ENCODE measurements around the gene GCK.

GCK gene

GRCh38 chr7:44189286-44189992 lies at the start of gene GCK:
GCK (minus strand) TSS chr7:44189439; CDS start chr7:44188953, 486 bp downstream.
- DNase-seq (ENCODE audit: low spot score) = no peak

- DNase-seq (ENCODE audit: low spot score) = no peak
Measured at GRCh38 chr7:44238116-44238695, 49.0 kb upstream of the GCK start.

DNA sequence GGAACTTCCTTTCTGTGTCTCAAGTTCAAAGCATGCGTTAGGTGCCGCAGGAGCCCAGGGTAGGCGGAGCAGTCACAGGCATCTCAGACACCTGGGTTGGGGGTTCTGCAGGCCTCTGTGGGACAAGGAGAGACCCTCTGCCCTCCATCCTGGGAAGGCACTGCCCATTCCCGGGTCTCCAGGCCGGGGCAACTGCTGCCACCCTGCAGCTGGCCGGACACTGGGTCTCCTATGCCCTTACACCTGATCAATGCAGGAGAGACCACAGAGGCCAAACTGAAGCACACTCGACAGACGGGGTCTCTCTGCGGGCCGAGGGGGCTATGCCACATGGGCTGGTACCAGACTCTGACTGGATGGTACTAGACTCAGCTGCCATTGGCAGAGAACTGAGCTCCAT lies 48.5 kb upstream of the GCK start:
- no peak for DNase-seq (ENCODE audit: low spot score)

DNA sequence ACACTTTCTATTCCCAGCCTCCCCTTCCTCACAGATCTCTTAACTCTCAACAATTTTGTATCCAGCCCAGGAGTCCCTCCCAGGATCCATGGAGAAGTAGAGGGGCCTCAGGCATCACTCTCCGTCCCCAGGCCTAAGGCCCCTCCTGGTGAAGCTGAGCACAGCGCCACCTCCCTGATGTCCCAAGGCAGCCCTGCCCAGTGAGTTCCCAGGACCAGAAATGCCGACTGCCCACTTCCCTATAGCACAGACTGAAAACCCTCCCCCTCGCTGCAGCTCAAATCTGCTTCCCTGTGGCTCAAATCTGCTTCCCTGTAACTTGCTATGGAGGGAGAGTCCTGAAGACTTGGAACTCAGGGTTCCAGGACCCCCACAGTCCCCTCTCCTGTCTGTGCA lies 47.1 kb upstream of the GCK start:
- DNase-seq (ENCODE audit: low spot score) = no peak

- no peak for DNase-seq (ENCODE audit: low spot score)
Measured at GRCh38 chr7:44235582-44236332, 46.5 kb upstream of the GCK start.

GRCh38 chr7:44235066-44235465 lies 45.8 kb upstream of the GCK start:
- DNase-seq (ENCODE audit: low spot score) = no peak

DNA sequence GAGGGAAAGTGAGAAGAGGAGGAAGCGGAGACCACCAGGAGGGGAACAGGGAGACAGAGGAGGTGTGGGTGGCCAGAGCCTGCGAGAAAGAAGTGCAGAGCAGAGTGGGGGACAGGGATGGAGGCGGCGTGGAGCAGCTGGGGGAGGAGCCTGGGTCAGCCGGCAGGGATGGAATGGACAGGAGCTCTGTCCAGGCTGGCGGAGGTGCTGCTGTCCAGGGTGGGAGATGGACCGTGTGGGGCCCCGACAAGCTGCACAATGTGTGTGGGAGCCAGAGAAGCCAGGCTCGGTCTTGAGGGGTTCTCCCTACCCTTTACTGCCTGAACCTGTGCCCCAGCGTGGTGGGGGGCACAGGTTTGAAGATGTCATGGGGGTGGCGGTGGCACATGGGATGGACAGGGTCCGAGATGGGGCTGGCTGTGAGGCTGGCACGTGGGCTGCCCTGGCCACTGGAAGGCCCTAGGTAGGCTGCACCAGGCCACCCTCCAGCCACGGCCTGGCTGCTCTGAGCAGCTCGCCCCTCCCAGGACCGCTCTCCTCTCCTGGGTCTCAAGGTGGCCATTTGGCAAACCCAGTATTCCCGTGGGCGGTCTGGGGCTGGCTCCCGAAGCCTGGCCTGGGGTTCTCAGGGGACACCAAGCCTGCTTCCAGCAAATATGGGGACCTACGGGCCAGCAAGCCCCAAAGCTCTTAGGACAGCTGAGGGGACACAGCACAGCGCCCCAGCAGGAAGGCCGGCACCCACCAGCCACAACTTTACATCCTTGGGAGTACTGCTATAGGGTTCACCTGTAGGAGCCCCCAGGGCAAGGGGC lies 43.9 kb upstream of the GCK start:
- no peak for DNase-seq (ENCODE audit: low spot score)

GRCh38 chr7:44232396-44232795 lies 43.2 kb upstream of the GCK start:
- DNase-seq (ENCODE audit: low spot score) = no peak

GRCh38 chr7:44231088-44231487 lies 41.8 kb upstream of the GCK start:
- no peak for DNase-seq (ENCODE audit: low spot score)

DNA sequence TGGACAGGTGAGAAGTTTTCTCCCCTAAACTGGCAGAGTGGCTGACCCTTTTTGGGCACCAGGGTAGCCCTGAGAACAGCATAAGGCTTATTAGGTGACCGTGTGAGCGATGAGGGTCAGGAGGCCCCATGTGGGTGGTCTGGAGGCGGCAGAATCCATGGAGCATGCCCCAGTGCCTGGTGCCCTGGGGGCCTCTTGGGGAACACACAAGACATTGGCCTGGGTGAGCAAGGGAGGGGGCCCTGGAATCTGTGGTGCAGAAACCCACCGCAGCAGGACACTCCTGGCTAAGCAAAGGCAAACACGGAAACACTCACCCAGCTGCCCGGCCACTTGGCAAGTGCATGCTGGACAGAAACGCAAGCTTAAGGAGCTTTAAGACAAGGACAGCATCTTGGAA lies 41.0 kb upstream of the GCK start:
- no peak for DNase-seq (ENCODE audit: low spot score)

DNA sequence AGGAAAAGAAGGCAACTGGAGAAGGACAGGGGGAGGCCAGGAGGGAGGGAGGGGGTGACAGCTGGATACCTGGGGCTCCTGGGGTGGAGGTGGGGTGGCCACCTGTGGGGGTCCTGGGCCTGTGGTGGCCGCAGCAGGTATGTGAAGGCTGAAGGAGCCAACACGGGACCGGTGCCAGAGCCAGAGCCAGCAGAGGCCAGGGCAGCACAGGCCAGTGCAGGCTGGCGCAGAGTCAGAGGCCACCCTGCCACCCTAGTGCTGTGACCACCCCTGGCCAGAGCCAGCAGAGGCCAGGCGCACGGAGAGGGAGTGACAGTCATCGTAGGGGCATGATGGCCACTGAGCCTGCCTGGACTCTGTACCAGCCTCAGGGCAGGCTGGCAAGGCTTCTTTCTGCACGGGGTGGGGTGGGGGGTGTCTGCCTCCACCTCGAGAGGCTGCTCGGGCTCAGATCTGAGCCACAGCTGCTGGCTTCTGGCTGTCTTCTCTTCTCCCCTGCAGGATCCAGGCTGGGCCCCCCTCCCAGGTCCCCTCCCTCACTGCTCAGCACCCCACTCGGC lies 40.4 kb upstream of the GCK start:
- no peak for DNase-seq (ENCODE audit: low spot score)

DNA sequence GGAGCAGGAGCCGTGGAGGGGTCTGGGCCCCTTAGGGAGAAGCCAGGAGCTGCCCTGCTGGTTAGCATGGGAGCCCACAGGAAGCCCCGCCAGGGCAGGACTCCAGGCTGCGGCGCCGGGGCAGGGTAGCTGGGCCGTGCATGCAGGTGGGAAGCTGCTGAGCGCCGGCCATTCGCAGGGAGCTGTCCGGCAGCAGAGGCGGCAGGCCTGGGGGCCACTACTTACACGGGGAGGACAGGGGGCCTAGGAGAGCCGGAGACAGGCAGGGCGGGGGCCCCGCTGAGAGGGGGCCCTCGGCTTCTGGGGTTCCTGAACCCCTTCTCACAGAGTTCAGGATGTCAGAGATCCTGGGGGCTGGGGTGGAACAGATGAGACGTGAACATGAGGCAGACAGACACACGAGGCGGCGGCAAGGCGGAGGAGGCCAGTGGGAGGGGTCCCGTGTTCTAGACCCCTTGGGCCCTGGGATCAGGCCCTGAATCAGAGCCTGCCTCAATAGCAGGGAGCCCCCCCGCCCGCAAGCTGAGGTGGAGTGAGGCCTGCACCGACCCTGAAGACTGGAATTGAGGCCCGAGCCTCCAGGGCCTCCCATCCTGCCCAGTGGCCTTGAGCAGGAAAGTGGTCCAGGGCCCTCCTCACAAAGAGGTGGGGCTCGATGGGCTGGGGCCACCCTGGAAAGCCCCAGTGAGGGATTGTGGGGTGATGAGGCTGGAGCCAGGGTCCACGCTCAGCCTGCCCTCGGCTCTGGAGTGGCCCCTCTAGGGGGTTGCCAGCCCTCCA lies 39.5 kb upstream of the GCK start:
- no peak for DNase-seq (ENCODE audit: low spot score)

DNA sequence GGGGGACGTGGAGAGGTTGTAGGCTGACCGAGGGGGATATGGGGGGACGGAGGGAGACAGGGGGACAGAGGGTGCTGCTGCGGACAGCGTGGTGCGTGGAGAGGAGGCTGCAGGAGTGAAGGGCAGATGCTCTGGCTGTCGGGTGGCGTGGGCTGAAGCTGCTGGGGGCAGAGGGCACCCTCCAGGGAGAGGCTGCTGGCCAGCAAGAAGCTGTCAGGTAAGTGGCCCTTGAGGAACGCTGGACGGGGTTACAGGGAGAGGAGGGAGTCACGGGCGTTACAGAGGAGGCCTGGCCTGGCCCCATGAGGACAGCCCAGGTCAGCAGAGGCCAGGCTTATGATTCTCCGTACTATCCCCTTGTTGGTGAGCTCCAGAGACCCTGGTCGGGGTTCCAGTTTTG lies 38.7 kb upstream of the GCK start:
- no peak for DNase-seq (ENCODE audit: low spot score)

DNA sequence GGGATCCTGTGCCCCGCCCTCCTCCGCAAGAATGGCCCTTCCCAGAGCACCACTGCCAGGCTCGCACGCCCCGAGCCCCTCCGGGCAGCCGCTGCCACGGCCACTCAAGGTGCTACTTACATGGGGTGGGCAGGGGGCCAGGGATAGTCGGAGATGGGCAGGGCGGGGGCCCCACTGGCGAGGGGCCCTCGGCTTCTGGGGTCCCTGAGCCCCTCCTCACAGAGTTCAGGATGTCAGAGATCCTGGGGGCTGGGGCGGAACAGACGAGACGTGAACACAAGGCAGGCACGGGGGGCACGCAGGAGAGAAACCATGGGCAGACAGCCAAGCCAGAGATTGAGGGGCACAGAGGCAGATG lies 37.1 kb upstream of the GCK start:
- DNase-seq (ENCODE audit: low spot score) = no peak

GRCh38 chr7:44225566-44226395 lies 36.5 kb upstream of the GCK start:
- DNase-seq (ENCODE audit: low spot score) = no peak

- DNase-seq (ENCODE audit: low spot score) = no peak
Measured at GRCh38 chr7:44224974-44225565, 35.8 kb upstream of the GCK start.

DNA sequence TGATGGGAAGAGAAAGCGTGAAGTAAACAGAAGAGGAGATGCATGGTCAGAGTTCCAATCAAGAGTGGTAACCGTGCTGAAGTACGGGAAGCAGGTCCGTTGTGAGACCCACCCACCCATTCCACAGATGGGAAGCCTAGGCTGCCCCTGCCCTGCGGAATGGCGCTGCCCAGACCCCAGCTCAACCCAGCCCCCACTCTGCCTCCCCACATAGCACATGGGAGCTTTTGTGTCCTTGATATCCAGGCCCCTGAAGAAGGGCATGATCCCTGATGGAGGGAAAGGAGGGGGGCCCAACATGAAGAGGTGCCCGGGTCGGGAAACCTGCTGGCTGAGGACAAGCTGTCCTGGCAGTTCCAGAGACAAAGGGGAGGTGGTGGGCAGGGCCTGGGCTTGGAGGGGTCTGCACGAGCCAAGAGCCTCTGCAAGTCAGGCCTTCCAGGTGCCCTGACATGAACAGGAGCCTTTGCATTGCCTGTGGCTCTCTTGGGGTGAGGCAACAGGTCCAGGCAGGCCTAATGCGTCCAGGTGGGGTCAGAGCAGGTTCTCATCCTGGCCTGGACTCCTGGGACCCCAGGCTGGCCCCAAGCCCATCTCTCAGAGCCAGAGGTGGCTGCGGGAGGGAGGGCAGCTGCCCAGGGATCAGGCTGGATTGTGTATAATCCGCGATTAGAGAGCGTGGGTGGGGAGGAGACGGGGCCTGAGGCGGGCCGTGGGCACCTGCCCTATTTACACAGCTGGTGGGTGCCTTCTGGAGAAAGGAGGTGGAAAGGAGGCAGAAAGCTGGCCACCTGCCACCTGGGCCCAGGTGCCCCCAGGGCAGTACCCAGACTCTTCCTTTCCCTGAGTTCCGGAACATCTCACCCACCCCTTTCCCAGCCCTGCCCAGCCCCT lies 35.1 kb upstream of the GCK start:
- no peak for DNase-seq (ENCODE audit: low spot score)

GRCh38 chr7:44223362-44224079 lies 34.3 kb upstream of the GCK start:
- no peak for DNase-seq (ENCODE audit: low spot score)

Measured in CD4-positive, alpha-beta T cell treated with Interleukin-15 for 4 hours (primary cell).